Umbilical cord (tissue), 2 donors: ENCODE data around the gene ZNF121. TPM values are rescaled to one million over a fixed set of nuclear protein-coding genes. Genes with fewer than 3 reads are reported as not detected.
"Not testable (repeated sequence)": the region's sequence is repeated elsewhere in the genome, so short reads cannot be mapped to it uniquely, and the experiment has no call there.

ENCODE experiments used
- DNase-seq: peaks from one replicate; pipeline ENCODE4 v3.0.0-alpha.2; 2015; ENCODE audit warnings: low spot score
- total RNA-seq: library from RNA; depleted of rRNA; stranded (reverse); fragments of >200 nt; gene quantifications from one replicate; pipeline ENCODE4 v1.2.3, GENCODE V29; 2014; ENCODE audit warnings: low replicate concordance; ENCODE audit not compliant: insufficient read depth

The ZNF121 gene
- total RNA-seq = 47.2 TPM

DNA sequence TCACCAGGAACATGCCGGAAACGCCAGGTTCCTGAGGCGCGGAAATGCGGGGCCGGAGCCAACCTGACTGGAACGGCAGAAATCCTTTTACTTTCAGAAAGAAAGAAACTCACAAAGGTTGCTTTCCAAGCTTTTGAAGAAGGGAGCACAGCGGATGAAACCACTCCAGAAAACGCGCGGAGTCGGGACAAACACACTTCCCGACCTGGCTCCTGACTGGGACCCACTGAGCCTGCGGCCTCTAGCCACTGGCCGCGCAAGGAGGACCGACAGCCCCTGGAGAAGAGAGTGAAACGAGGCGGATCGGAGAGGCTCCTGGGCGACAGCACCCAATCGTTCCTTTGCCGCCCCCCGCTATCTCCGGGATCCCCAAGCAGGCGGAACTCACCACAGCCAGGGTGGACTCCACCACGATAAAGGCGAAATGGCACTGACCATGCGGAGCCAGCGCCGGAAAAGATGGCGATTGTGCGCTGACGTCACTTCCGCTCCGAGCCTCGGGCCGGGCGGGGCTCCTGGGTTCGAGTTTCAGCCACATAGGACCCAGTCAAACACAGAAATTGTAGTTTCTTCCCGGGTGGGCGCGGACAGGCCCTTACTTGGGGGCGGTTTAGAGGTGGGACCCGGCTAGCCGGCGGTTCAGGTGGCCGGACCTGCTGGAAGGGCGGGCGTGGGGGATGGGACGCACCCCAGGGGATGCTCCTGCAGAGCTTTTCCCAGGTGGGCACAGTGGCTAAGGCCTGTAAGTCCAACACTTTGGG is at the start of gene ZNF121:
Gene ZNF121 (minus strand): TSS at position 432 of the 761 bp plus-strand sequence. CDS start 16,407 bp downstream, outside the sequence.
- peak; percentile 91 for DNase-seq

DNA sequence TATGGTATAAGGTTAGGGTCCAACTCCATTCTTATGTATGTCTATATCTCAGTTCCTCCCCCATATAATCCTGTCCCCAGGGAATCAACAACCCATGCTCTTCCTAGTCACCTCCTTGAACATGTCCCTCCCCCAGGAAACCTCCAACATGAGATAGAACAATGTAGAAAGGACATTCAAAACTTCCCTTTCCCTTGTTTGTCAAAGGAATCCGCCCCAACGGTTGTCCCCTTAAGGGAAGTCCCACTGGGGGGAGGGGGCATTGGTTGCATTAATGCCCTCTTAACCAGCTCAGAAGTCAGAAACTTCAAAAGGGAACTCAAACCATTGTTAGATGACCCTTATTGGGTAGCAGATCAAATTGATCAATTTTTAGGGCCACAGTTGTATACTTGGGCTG is 43.6 kb upstream of the ZNF121 start:
- no peak for DNase-seq

DNA sequence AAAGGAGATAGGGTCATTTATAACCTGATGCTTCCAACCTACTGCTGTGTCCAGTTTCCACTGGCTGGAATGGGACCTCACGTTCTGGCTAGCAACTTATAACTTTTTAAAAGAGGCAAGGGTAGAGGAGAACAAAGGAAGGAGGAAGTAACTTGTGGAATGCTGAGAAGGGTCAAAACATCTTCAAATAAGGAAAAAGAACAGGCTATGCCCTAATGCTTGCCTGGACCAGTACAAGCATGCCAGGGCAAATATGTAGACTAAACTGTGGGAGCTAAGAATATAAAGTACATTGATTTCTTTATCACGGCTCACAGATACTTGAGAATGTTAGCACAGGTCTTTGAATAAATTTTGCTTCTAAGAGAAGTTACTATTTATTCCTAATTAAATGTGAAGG is 38.2 kb upstream of the ZNF121 start:
- peak; percentile 48 for DNase-seq

DNA sequence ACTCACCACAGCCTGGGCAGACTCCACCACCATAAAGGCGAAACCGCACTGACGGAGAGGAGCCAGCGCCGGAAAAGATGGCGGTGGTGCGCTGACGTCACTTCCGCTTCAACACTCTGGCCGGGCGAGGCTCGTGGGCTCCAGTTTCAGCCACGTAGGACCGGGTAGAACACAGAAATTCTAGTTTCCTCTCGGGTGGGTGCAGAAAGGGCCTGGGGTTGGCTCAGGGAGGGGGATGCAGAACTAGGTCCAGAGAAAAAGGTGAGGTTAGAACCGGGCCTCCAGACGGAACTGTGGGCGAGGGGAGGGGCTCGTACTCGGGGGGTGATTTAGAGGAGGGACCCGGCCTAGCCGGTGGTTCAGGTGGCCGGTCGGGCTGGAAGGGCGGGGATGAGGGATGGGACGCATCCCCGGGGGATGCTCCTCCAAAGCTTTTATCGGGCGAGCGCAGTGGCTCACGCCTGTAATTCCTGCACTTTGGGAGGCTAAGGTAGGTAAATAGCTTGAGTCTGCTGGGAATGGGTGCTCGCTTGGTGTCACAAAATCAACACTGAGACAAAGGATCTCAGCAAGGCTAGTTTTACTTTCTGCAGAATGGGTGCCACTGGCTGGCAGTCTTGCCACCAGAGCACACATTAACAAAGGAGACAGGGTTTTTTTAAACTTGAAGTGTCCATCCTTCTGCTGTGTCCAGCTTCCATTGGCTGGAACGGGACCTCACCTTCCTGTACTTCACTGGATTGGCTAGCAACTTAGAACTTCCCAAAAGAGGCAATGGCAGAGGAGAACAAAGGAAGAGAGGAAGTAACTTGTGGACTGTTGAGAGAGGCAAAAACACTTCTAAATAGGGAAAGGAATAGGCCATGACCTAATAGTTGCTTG is 37.1 kb upstream of the ZNF121 start, which contains the start of gene ZNF561:
Gene ZNF561 (minus strand): TSS at position 77 of the 882 bp plus-strand sequence. CDS start 1,776 bp downstream, outside the sequence.
- peak; percentile 92 for DNase-seq

GRCh38 chr19:9620842-9621155 is 36.5 kb upstream of the ZNF121 start:
- no peak for DNase-seq

- no peak for DNase-seq
Observed at GRCh38 chr19:9615844-9616243, 31.5 kb upstream of the ZNF121 start.

GRCh38 chr19:9610484-9611113 is 26.3 kb upstream of the ZNF121 start:
- DNase-seq = no peak

DNA sequence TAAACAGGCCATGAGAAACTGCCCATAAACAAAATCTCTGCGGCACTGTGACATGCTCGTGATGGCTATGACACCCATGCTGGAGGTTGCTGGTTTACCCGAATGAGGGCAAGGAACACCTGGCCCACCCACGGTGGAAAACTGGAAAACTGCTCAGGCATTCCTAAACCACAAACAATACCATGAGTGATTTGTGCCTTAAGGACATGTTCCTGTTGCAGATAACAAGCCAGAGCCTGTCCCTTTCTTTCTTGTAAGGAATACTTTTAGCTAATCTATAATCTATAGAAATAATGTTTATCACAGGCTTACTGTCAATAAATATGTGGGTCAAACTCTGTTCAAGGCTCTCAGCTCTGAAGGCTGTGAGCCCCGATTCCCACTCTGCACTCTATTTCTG is 24.6 kb upstream of the ZNF121 start:
- no peak for DNase-seq

DNA sequence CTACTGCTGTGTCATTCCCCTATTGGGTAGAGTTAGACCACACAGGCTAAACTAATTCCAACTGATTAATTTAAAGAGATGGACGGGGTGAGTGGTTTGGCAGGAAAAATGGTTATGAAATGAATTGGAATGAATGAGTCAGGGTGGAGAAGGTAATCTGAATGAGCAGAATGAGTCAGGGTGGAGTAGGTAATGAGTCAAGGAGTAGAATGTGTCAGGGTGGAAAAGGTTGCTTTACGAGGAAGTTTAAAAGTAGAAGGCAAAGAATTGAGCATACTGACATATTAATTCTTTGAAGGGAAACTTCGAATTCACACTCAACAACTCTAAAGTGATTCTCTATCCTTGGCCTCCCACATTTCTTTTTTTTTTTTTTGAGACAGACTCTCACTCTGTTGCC is 12.7 kb upstream of the ZNF121 start:
- no peak for DNase-seq

GRCh38 chr19:9586764-9587163 is 2.5 kb upstream of the ZNF121 start:
- peak; percentile 62 for DNase-seq

DNA sequence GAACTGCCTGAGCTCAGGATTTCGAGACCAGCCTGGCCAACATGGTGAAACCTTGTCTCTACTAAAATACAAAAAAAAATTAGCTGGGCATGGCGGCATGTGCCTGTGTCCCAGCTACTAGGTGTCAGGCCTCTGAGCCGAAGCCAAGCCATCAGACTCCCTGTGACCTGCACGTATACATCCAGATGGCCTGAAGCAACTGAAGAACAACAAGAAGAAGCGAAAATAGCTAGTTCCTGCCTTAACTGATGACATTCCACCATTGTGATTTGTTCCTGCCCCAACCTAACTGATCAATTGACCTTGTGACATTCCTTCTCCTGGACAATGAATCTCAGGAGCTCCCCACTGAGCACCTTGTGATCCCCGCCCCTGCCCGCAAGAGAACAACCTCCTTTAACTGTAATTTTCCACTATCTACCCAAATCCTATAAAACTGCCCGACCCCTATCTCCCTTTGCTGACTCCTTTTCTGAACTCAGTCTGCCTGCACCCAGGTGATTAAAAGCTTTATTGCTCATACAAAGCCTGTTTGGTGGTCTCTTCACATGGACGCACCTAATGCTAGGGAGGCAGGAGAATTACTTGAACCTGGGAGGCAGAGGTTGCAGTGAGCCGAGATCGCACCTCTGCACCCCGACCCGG is 2.1 kb downstream of the ZNF121 start:
- not testable (repeated sequence) for DNase-seq

GRCh38 chr19:9580728-9581127 is 3.6 kb downstream of the ZNF121 start:
- no peak for DNase-seq

GRCh38 chr19:9570255-9570654 is 14.0 kb downstream of the ZNF121 start:
- no peak for DNase-seq

DNA sequence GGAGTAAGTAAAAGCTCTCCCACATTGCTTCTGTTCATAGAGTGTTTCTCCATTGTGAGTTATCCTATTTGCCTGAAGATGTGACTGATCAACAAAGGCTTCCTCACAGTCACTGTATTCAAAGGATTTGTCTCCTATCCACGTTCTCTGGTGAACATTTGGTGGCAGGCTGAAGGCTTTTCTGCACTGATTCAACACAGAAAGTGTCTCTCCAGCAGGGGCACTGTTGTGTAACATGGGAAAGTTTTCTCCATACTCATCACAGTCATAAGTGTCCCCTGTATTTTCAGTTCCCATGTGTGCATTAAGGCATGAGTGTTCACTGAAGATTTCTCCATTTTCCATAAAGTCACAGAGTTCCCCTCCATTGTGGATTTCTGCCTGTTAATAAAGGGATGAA is 17.6 kb downstream of the ZNF121 start:
- DNase-seq = no peak

DNA sequence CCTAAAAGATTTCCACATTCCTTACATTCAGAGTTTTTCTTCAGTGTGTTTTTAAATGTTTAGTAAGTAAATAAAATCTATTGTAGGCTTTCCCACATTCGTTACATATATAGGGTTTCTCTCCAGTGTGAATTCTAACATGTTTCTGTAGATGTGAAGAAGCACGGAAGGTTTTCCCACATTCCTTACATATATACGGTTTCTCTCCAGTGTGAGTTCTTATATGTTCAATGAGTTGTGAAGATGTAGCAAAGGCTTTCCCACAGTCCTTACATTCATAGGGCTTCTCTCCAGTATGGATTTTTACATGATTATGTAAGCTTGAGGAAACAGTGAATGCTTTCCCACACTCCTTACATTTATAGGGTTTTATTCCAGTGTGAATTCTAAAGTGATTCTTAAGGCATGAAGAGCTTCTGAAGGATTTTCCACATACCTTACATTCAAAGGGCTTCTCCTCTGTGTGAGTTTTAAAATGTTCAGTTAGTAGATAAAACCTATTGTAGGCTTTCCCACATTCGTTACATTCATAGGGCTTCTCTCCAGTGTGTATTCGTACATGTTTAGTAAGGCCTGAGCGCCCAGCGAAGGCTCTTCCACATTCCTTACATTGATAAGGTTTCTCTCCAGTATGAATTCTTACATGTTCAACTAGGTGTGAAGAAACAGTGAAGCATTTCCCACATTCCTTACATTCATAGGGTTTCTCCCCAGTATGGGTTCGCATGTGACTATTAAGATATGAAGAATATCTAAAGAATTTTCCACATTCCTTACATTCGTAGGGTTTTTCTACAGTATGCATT is 18.2 kb downstream of the ZNF121 start:
- no peak for DNase-seq

DNA sequence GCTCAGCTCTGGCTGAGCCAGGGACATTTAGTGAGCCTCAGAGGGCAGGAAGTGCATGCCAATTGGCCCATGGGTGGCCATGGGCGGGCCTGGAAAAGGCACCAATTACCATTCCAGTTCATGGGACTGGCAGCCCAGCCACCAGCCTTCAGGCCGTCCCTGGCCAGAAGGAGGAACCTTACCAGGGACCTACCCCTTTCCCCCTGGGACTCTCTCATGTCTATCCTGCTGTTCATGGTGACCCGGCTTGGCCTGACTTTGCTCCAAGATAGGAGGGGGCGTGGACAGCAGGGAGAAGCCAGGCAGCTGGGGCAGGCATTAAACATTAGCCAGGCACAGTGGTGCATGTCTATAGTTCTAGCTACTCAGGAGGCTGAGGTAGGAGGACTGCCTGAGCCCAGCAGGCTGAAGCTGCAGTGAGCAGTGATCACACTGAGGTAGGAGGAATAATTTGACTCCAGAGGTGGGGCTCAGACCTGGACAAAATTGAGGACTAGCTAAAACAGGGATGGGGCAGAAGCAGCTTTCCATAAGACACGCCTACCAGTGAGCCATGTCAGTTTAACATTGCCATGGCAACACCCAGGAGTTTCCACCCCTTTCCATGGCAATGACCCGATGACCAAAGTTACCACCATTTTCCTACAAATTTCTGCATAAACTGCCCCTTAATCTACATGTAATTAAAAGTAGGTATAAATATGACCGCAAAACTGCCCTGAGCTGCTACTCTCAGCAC is 31.6 kb downstream of the ZNF121 start:
- DNase-seq = no peak

GRCh38 chr19:9547870-9548269 is 36.4 kb downstream of the ZNF121 start:
- no peak for DNase-seq

- not testable (repeated sequence) for DNase-seq
Observed at GRCh38 chr19:9541281-9541680, 43.0 kb downstream of the ZNF121 start.

DNA sequence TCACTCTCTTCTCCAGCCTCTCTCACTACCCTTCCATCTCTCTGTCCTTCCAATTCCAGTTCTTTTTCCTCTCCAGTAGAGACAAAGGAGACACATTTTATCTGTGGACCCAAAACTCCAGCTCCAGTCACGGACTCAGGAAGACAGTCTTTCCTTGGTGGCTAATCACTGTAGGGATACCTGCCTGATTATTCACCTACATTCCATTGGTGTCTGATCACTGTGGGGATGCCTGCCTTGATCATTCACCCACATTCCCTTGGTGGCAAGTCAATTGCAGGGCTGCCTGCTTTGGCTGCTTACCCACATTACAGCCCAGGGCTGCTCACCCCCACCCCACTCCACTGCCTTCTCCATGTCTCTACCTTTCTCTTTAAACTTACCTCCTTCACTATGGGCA is 44.4 kb downstream of the ZNF121 start:
- not testable (repeated sequence) for DNase-seq

GRCh38 chr19:9539201-9539600 is 45.1 kb downstream of the ZNF121 start:
- DNase-seq = not testable (repeated sequence)
